NB4 (cell line): ENCODE results near the gene PRG3.

Experiments used
- TF ChIP-seq, protein P1 (sequence below): IDR thresholded peaks from 2 replicates; pipeline ENCODE4 v1.6.1; 2011; ENCODE audit warnings: low read depth, low read length
- TF ChIP-seq, protein P2 (sequence below): IDR thresholded peaks from one replicate; pipeline ENCODE4 v1.5.1; 2012; ENCODE audit warnings: low read depth, low read length

DNA sequence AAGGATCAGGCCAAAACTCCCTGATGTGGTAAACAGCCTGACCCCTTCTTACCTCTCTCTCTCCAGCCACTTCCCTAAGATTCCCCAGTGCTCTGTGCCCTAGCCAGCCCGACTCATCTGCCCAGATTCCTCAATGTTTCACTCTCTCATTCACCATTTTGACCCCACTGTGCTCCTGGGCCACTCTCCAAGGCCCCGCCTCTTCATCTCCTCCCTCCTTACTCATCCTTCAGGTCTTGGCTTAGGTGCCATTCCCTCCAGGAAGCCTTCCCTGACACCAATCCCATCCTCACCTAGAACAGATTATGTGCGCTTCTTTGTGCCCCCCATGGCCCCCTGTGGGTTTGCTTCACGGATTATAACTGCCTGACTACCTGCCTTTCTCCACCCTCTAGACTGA lies 32.7 kb upstream of the PRG3 start:
- TF ChIP-seq, protein P1, sequence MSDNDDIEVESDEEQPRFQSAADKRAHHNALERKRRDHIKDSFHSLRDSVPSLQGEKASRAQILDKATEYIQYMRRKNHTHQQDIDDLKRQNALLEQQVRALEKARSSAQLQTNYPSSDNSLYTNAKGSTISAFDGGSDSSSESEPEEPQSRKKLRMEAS = no peak
- TF ChIP-seq, protein P2, sequence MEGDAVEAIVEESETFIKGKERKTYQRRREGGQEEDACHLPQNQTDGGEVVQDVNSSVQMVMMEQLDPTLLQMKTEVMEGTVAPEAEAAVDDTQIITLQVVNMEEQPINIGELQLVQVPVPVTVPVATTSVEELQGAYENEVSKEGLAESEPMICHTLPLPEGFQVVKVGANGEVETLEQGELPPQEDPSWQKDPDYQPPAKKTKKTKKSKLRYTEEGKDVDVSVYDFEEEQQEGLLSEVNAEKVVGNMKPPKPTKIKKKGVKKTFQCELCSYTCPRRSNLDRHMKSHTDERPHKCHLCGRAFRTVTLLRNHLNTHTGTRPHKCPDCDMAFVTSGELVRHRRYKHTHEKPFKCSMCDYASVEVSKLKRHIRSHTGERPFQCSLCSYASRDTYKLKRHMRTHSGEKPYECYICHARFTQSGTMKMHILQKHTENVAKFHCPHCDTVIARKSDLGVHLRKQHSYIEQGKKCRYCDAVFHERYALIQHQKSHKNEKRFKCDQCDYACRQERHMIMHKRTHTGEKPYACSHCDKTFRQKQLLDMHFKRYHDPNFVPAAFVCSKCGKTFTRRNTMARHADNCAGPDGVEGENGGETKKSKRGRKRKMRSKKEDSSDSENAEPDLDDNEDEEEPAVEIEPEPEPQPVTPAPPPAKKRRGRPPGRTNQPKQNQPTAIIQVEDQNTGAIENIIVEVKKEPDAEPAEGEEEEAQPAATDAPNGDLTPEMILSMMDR = no peak
